ENCODE results near the gene UBE2Q1. TPM values are rescaled to one million over a fixed set of nuclear protein-coding genes. Genes with fewer than 3 reads are reported as not detected.

UBE2Q1 gene
- total RNA-seq, 4 donors from 2014 or later: 25.6 to 37.1 (median 31.9) TPM

DNA sequence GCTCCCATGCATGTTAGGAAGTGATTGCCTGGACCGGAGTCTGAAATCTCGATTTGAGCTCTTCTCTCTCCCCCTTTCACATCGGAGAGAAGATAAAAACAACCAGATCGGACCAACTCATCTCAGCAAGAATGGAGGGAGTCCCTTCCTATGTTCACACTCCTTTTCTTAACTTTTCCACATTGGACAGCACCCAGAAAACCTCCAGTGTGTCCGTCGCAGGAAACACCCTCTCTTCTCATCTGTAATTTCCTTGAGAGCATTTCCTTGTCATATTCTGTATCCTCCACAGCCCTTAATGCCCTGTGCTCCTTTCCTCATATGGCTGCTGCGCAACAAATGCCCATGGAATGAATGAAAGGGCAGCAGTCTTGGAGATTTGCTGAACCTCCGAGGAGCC, 57.9 kb downstream of the UBE2Q1 start:
- no peak for DNase-seq (ENCODE audit: low spot score)
- no peak for ATAC-seq (ENCODE audit: low FRiP score)
- TF ChIP-seq, protein P1, sequence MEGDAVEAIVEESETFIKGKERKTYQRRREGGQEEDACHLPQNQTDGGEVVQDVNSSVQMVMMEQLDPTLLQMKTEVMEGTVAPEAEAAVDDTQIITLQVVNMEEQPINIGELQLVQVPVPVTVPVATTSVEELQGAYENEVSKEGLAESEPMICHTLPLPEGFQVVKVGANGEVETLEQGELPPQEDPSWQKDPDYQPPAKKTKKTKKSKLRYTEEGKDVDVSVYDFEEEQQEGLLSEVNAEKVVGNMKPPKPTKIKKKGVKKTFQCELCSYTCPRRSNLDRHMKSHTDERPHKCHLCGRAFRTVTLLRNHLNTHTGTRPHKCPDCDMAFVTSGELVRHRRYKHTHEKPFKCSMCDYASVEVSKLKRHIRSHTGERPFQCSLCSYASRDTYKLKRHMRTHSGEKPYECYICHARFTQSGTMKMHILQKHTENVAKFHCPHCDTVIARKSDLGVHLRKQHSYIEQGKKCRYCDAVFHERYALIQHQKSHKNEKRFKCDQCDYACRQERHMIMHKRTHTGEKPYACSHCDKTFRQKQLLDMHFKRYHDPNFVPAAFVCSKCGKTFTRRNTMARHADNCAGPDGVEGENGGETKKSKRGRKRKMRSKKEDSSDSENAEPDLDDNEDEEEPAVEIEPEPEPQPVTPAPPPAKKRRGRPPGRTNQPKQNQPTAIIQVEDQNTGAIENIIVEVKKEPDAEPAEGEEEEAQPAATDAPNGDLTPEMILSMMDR (IDR thresholded peaks at IDR 0.05): no peak

DNA sequence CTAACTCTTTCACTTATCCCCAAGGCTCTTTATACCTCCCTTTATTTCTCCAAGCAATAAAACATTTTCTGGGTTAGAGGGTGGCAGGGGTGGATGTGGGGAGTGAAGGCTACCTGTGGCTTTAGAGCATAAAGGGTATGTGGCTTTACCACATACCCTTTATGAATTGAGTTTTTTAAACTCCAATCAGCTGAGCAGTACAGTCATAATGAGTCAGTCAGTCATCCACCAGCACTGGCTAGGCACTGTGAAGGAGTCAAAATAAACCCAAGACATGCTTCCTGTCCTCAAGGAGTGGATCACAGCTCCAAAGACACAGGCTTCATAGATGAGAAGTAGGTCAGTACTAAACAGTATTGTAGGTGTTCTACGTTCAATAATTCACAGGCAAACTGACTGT, 59.0 kb downstream of the UBE2Q1 start:
- no peak for DNase-seq (ENCODE audit: low spot score)
- TF ChIP-seq, protein P1 (IDR thresholded peaks at IDR 0.05): no peak
- no peak for ATAC-seq (ENCODE audit: low FRiP score)

Other genes with a start within 250 kb of the UBE2Q1 start
- gene AQP10, start 237.6 kb downstream of the UBE2Q1 start, total RNA-seq: under 1 TPM in 2 of 4 donors, not detected in 2; 0.25 to 0.37 TPM
- 10 to 100 TPM; 41.6 to 78.3 (median 51.0) TPM for gene ATP8B2, start 233.1 kb downstream of the UBE2Q1 start, total RNA-seq
- gene IL6R, start 153.3 kb downstream of the UBE2Q1 start, total RNA-seq: 10 to 100 TPM; 41.1 to 98.1 (median 62.5) TPM
- gene TDRD10, start 56.4 kb downstream of the UBE2Q1 start, total RNA-seq: 10 to 100 TPM in 1 of 4 donors, 1 to 10 TPM in 3; 6.4 to 15.3 (median 7.7) TPM
- gene SHE, start 56.2 kb downstream of the UBE2Q1 start, total RNA-seq: 10 to 100 TPM; 15.6 to 77.9 (median 25.4) TPM
- gene CHRNB2, start 9.1 kb upstream of the UBE2Q1 start, total RNA-seq: under 1 TPM in 3 of 4 donors, not detected in 1; 0.09 to 0.50 (median 0.12) TPM
- gene ADAR, start 49.5 kb upstream of the UBE2Q1 start, total RNA-seq: 100 to 1,000 TPM in 2 of 4 donors, 10 to 100 TPM in 2; 67.9 to 139 (median 100) TPM

Measured in omental fat pad (tissue), 4 donors.